ENCODE data around the gene CTRB1. TPM values are rescaled to one million over a fixed set of nuclear protein-coding genes. Genes with fewer than 3 reads are reported as not detected.

Gene CTRB1
- total RNA-seq, 1 donor from 2014 or later: not detected

DNA sequence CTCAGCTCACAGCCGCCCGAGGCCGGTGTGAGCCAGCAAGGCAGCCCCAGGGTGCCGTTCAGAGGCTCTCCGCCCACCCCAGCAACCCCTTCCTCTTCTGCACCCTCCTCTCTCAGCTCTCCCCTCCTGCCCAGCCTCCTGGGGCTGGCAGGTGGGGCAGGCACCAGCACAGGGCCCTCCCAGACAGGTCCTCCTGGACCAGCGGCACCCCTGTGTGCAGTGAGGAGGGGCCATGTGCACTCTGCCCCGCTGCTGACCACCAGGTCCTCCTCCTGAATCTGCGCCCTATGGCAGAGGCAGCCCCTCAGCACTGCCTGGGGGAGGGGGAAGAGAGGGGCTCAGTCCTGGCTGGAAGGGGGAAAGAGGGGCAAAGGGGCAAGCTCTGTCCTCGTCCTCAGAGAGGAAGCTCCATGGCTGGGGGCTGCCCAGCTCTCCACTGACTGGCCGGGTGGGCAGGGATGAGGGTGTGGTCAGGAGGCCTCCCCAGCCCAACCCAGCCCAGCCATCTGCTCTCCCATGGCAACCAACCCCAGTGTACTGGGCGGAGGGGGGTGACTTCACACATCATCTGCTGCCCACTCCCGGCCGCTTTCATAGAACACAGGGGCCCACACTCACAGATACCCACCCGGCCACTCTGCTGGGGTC, 38.0 kb downstream of the CTRB1 start:
- no peaks in the 10 kb centered on the region for H3K36me3 Mint-ChIP-seq
- peak overlapping the region; percentile 94 for H3K27ac Mint-ChIP-seq
- TF ChIP-seq CTCF (IDR thresholded peaks at IDR 0.05; ENCODE audit: unreplicated experiment): no peak
- H3K27me3 Mint-ChIP-seq (ENCODE audit: low read depth): no peaks in the 10 kb centered on the region
- DNase-seq (ENCODE audit: low spot score in 2 of 2, unreplicated experiment in 2 of 2): no peak
- no peaks in the 10 kb centered on the region for H3K9me3 Mint-ChIP-seq
- H3K4me1 Mint-ChIP-seq: peaks cover 77% of the 10 kb centered on the region
- peak overlapping the region; percentile 6 for H3K4me3 Mint-ChIP-seq

GRCh38 chr16:75257886-75258806, 39.4 kb downstream of the CTRB1 start:
- H3K4me3 Mint-ChIP-seq: peak overlapping the region; percentile 37
- peaks cover 77% of the 10 kb centered on the region for H3K4me1 Mint-ChIP-seq
- TF ChIP-seq CTCF (IDR thresholded peaks at IDR 0.05; ENCODE audit: unreplicated experiment): no peak
- no peaks in the 10 kb centered on the region for H3K36me3 Mint-ChIP-seq
- DNase-seq (ENCODE audit: low spot score in 2 of 2, unreplicated experiment in 2 of 2): no peak
- peak overlapping the region; percentile 92 for H3K27ac Mint-ChIP-seq
- H3K27me3 Mint-ChIP-seq (ENCODE audit: low read depth): no peaks in the 10 kb centered on the region
- no peaks in the 10 kb centered on the region for H3K9me3 Mint-ChIP-seq

- H3K4me1 Mint-ChIP-seq: peaks cover 76% of the 10 kb centered on the region
- no peaks in the 10 kb centered on the region for H3K27me3 Mint-ChIP-seq (ENCODE audit: low read depth)
- peak overlapping the region; percentile 50 for H3K27ac Mint-ChIP-seq
- no peak for TF ChIP-seq CTCF (IDR thresholded peaks at IDR 0.05; ENCODE audit: unreplicated experiment)
- H3K36me3 Mint-ChIP-seq: no peaks in the 10 kb centered on the region
- DNase-seq (ENCODE audit: low spot score in 2 of 2, unreplicated experiment in 2 of 2): no peak
- no peak overlapping the region for H3K4me3 Mint-ChIP-seq
- H3K9me3 Mint-ChIP-seq: no peaks in the 10 kb centered on the region
These were observed 40.0 kb downstream of the CTRB1 start for GRCh38 chr16:75258807-75259141.

GRCh38 chr16:75260851-75261589, 42.2 kb downstream of the CTRB1 start:
- Mint-ChIP-seq H3K9me3 (no peaks in the 10 kb centered on the region), H3K36me3 (no peaks in the 10 kb centered on the region), H3K27ac (peak overlapping the region; percentile 67), H3K4me1 (peaks cover 65% of the 10 kb centered on the region), H3K4me3 (no peak overlapping the region), H3K27me3 (ENCODE audit: low read depth) (no peaks in the 10 kb centered on the region)
- no peak for DNase-seq (ENCODE audit: low spot score in 2 of 2, unreplicated experiment in 2 of 2)
- TF ChIP-seq CTCF (IDR thresholded peaks at IDR 0.05; ENCODE audit: unreplicated experiment): no peak

GRCh38 chr16:75261590-75262078, 42.8 kb downstream of the CTRB1 start:
- Mint-ChIP-seq H3K4me1 (peaks cover 63% of the 10 kb centered on the region), H3K4me3 (no peak overlapping the region), H3K27ac (no peak overlapping the region), H3K36me3 (no peaks in the 10 kb centered on the region), H3K27me3 (ENCODE audit: low read depth) (no peaks in the 10 kb centered on the region), H3K9me3 (no peaks in the 10 kb centered on the region)
- no peak for DNase-seq (ENCODE audit: low spot score in 2 of 2, unreplicated experiment in 2 of 2)
- TF ChIP-seq CTCF (IDR thresholded peaks at IDR 0.05; ENCODE audit: unreplicated experiment): no peak
